OCI-LY7 (cell line): ENCODE data around the gene FSD1L. TPM values are rescaled to one million over a fixed set of nuclear protein-coding genes. Genes with fewer than 3 reads are reported as not detected.
"Not testable (repeated sequence)": the region's sequence is repeated elsewhere in the genome, so short reads cannot be mapped to it uniquely, and the experiment has no call there.

Experiments used
- BruUV-seq: library from RNA; stranded (reverse); fragments of 400-500 nt; replicated peaks from 2 replicates; lab custom pipeline; 2021; lab: Mats Ljungman, UMichigan
- CTCF ChIA-PET: fragments of 300-600 bp; sonication (Branson Sonifier 250); formaldehyde crosslinking; loops from one replicate; lab custom pipeline; 2022; ENCODE audit warnings: antibody characterized with exemption; ENCODE audit not compliant: unreplicated experiment; lab: Charles Lee
- POLR2A ChIA-PET: fragments of 300-600 bp; sonication (Branson Sonifier 250); formaldehyde crosslinking; loops from one replicate; lab custom pipeline; 2022; ENCODE audit warnings: antibody characterized with exemption; lab: Charles Lee
- DNase-seq: peaks from one replicate; pipeline ENCODE4 v3.0.0-alpha.2; 2015; ENCODE audit warnings: low spot score
- H2AFZ ChIP-seq: fragments of 200-600 bp; sonication (generic), shearing (Covaris generic); 2 replicates; pipeline ENCODE4 v1.6.1; 2014; ENCODE audit warnings: mild to moderate bottlenecking, antibody characterized with exemption, low read length, moderate library complexity
- H3K27ac ChIP-seq: fragments of 200-600 bp; sonication (generic); 2 replicates; pipeline ENCODE4 v1.5.1; 2014; ENCODE audit warnings: mixed run types, low read depth, mild to moderate bottlenecking, moderate library complexity, low read length, inconsistent platforms; ENCODE audit not compliant: poor library complexity, severe bottlenecking
- H3K36me3 ChIP-seq: fragments of 200-600 bp; sonication (generic); 2 replicates; pipeline ENCODE4 v1.6.1; 2014; ENCODE audit warnings: mild to moderate bottlenecking, antibody characterized with exemption, low read length, moderate library complexity, mixed read lengths; ENCODE audit not compliant: insufficient read depth
- H3K4me1 ChIP-seq: fragments of 200-600 bp; sonication (generic); 2 replicates; pipeline ENCODE4 v1.5.1; 2014; ENCODE audit warnings: mild to moderate bottlenecking, low read length; ENCODE audit not compliant: insufficient read depth, poor library complexity, severe bottlenecking
- H3K4me2 ChIP-seq: fragments of 200-600 bp; sonication (generic); 2 replicates; pipeline ENCODE4 v1.6.1; 2014; ENCODE audit warnings: mild to moderate bottlenecking, low read length
- H3K4me3 ChIP-seq: fragments of 200-600 bp; sonication (generic); 2 replicates; pipeline ENCODE4 v1.5.1; 2014; ENCODE audit warnings: mild to moderate bottlenecking, low read depth, low read length; ENCODE audit not compliant: poor library complexity, severe bottlenecking
- H3K79me2 ChIP-seq: fragments of 200-600 bp; sonication (generic); 2 replicates; pipeline ENCODE4 v1.6.1; 2016; ENCODE audit warnings: low read depth, mild to moderate bottlenecking, low read length, moderate library complexity, mixed read lengths; ENCODE audit not compliant: insufficient read depth
- H3K9me2 ChIP-seq: fragments of 200-600 bp; sonication (generic); 2 replicates; pipeline ENCODE4 v1.6.1; 2016; ENCODE audit warnings: mild to moderate bottlenecking, low read length, mixed read lengths; ENCODE audit not compliant: insufficient read depth
- H3K9me3 ChIP-seq: fragments of 200-600 bp; sonication (generic); 2 replicates; pipeline ENCODE4 v1.6.1; 2014; ENCODE audit warnings: mild to moderate bottlenecking, mixed run types, low read length, mixed read lengths
- H4K20me1 ChIP-seq: fragments of 200-600 bp; sonication (generic); 2 replicates; pipeline ENCODE4 v1.6.1; 2014; ENCODE audit warnings: mild to moderate bottlenecking, antibody characterized with exemption, low read length, moderate library complexity, mixed read lengths; ENCODE audit not compliant: insufficient read depth
- CTCF ChIP-seq: fragments of 200-600 bp; sonication (generic); conservative IDR thresholded peaks from 2 replicates; pipeline ENCODE4 v1.5.1; 2014; ENCODE audit warnings: mild to moderate bottlenecking, antibody characterized with exemption, low read length, moderate library complexity, mixed read lengths
- EZH2phosphoT487 ChIP-seq: fragments of 200-600 bp; sonication (generic); IDR thresholded peaks from 2 replicates; pipeline ENCODE4 v1.6.1; 2018; ENCODE audit warnings: low read depth, borderline replicate concordance, mild to moderate bottlenecking, mixed run types, antibody characterized with exemption, low read length, moderate library complexity, mixed read lengths
- intact Hi-C: fragments of 100-400 bp; cut with micrococcal nuclease; formaldehyde crosslinking; loops from one replicate; pipeline ENCODE4 v1.10.0; 2022; ENCODE audit not compliant: unreplicated experiment
- total RNA-seq, 2 experiments: library from RNA; depleted of rRNA in 1 of 2; stranded (reverse); fragments of >200 nt in 1 of 2; shearing (Covaris generic) in 1 of 2; gene quantifications; 2 replicates each; pipeline ENCODE4 v1.2.3, GENCODE V29; 2014 to 2022

The FSD1L gene
- total RNA-seq, 2 experiments from 2014 or later = 4.4 to 7.9 TPM

GRCh38 chr9:105522618-105523385 is 75.0 kb downstream of the FSD1L start:
- H3K4me1 ChIP-seq, H3K27ac ChIP-seq, H4K20me1 ChIP-seq, CTCF ChIA-PET, H2AFZ ChIP-seq, intact Hi-C loops, H3K4me3 ChIP-seq, H3K9me3 ChIP-seq, H3K9me2 ChIP-seq, H3K79me2 ChIP-seq, H3K36me3 ChIP-seq, H3K4me2 ChIP-seq, DNase-seq, BruUV-seq: not testable (repeated sequence)
- POLR2A ChIA-PET = interaction anchor here (0.6 kb wide), 1 partner anchor 66 kb away, joined by 3 read pairs; no protein-coding TSS in a partner anchor

- BruUV-seq = no TSS peak
- Histone ChIP-seq H3K4me2 (no peak overlapping the region), H3K27ac (no peak overlapping the region), H2AFZ (no peak overlapping the region), H4K20me1 (no peaks in the 10 kb centered on the region), H3K36me3 (no peaks in the 10 kb centered on the region; the same call in 1 of the 2 replicates), H3K4me3 (no peak overlapping the region), H3K9me2 (no peaks in the 10 kb centered on the region), H3K79me2 (no peaks in the 10 kb centered on the region), H3K4me1 (no peaks in the 10 kb centered on the region), H3K9me3 (no peaks in the 10 kb centered on the region)
- intact Hi-C loops = no loop called here
- no peak for TF ChIP-seq EZH2phosphoT487
- TF ChIP-seq CTCF = no peak
- ChIA-PET POLR2A (interaction anchor here (1.1 kb wide), 1 partner anchor 9 kb away, joined by 5 read pairs; no protein-coding TSS in a partner anchor), CTCF (interaction anchor here (0.6 kb wide), 1 partner anchor 398 kb away, joined by 3 read pairs; no protein-coding TSS in a partner anchor)
- DNase-seq = no peak
These were observed 83.7 kb downstream of the FSD1L start for GRCh38 chr9:105531530-105531929.

GRCh38 chr9:105535920-105536668 is 88.3 kb downstream of the FSD1L start:
- no peak for DNase-seq
- Histone ChIP-seq H3K79me2 (no peaks in the 10 kb centered on the region), H3K9me2 (no peaks in the 10 kb centered on the region), H3K27ac (no peak overlapping the region), H3K36me3 (no peaks in the 10 kb centered on the region), H2AFZ (no peak overlapping the region), H3K4me3 (no peak overlapping the region), H4K20me1 (no peaks in the 10 kb centered on the region), H3K4me2 (no peak overlapping the region), H3K9me3 (no peaks in the 10 kb centered on the region), H3K4me1 (no peaks in the 10 kb centered on the region)
- POLR2A ChIA-PET = interaction anchor here (0.6 to 0.8 kb wide), 3 partner anchors 12 to 540 kb away, joined by 3 to 5 read pairs (median 4); no protein-coding TSS in a partner anchor
- TF ChIP-seq EZH2phosphoT487 (no peak), CTCF (no peak)
- CTCF ChIA-PET = no interaction called here
- intact Hi-C loops = no loop called here
- no TSS peak for BruUV-seq
